NT2/D1 (cell line): ENCODE measurements around the gene TBC1D22A.

Experiments used
- DNase-seq: peaks from one replicate; pipeline ENCODE4 v3.0.0-alpha.2; 2011; ENCODE audit warnings: low read depth, low spot score
- H3K27me3 ChIP-seq: 2 replicates; pipeline ENCODE4 v1.6.0; 2011; ENCODE audit warnings: mild to moderate bottlenecking; ENCODE audit not compliant: insufficient read length, insufficient read depth
- H3K36me3 ChIP-seq: 2 replicates; pipeline ENCODE4 v1.6.1; 2011; ENCODE audit warnings: mild to moderate bottlenecking, low read length, mixed read lengths; ENCODE audit not compliant: insufficient read depth, insufficient read length
- H3K4me1 ChIP-seq: 2 replicates; pipeline ENCODE4 v1.5.1; 2011; ENCODE audit not compliant: insufficient read depth, insufficient read length
- H3K4me3 ChIP-seq: 2 replicates; pipeline ENCODE4 v1.5.1; 2011; ENCODE audit warnings: low read depth; ENCODE audit not compliant: insufficient read length
- H3K9ac ChIP-seq: 2 replicates; pipeline ENCODE4 v1.6.0; 2011; ENCODE audit warnings: low read depth; ENCODE audit not compliant: insufficient read length
- H3K9me3 ChIP-seq: 2 replicates; pipeline ENCODE4 v1.5.1; 2011; ENCODE audit warnings: mild to moderate bottlenecking, low read length; ENCODE audit not compliant: insufficient read depth
- SUZ12 ChIP-seq: IDR thresholded peaks from 2 replicates; pipeline ENCODE4 v1.6.1; 2011; ENCODE audit not compliant: insufficient read length, insufficient read depth; ENCODE audit errors: extremely low read depth
- YY1 ChIP-seq: IDR thresholded peaks from 2 replicates; pipeline ENCODE4 v1.6.1; 2011; ENCODE audit not compliant: insufficient read length, insufficient read depth
- ZNF274 ChIP-seq: IDR thresholded peaks from 2 replicates; pipeline ENCODE4 v1.6.1; 2011; ENCODE audit warnings: mild to moderate bottlenecking, low read depth, low read length

The TBC1D22A gene

GRCh38 chr22:47206164-47206563 is 443.7 kb downstream of the TBC1D22A start:
- no peaks in the 10 kb centered on the region for H3K9me3 ChIP-seq
- TF ChIP-seq ZNF274, result no peak
- TF ChIP-seq SUZ12, result no peak
- TF ChIP-seq YY1, result no peak
- H3K36me3 ChIP-seq, result no peaks in the 10 kb centered on the region

GRCh38 chr22:47206666-47207218 is 444.3 kb downstream of the TBC1D22A start:
- Histone ChIP-seq H3K9me3 (no peaks in the 10 kb centered on the region), H3K27me3 (no peaks in the 10 kb centered on the region), H3K4me1 (no peaks in the 10 kb centered on the region), H3K4me3 (no peak overlapping the region), H3K36me3 (no peaks in the 10 kb centered on the region), H3K9ac (no peak overlapping the region)
- no peak for TF ChIP-seq YY1
- TF ChIP-seq SUZ12, result no peak
- no peak for TF ChIP-seq ZNF274
- no peak for DNase-seq

More at GRCh38 chr22:47206164-47206563, 443.7 kb downstream of the TBC1D22A start:
- H3K9ac ChIP-seq, result no peak overlapping the region
- no peaks in the 10 kb centered on the region for H3K4me1 ChIP-seq
- DNase-seq, result no peak
- no peak overlapping the region for H3K4me3 ChIP-seq
- H3K27me3 ChIP-seq, result no peaks in the 10 kb centered on the region

- H3K27me3 ChIP-seq, result no peaks in the 10 kb centered on the region
- H3K36me3 ChIP-seq, result no peaks in the 10 kb centered on the region
- H3K9ac ChIP-seq, result no peak overlapping the region
- H3K4me3 ChIP-seq, result no peak overlapping the region
- TF ChIP-seq SUZ12, result no peak
- TF ChIP-seq ZNF274, result no peak
- TF ChIP-seq YY1, result no peak
- no peaks in the 10 kb centered on the region for H3K4me1 ChIP-seq
- DNase-seq, result no peak
- no peaks in the 10 kb centered on the region for H3K9me3 ChIP-seq
Measured at GRCh38 chr22:47207387-47207786, 444.9 kb downstream of the TBC1D22A start.

- no peaks in the 10 kb centered on the region for H3K36me3 ChIP-seq
- H3K9me3 ChIP-seq, result no peaks in the 10 kb centered on the region
- no peaks in the 10 kb centered on the region for H3K27me3 ChIP-seq
- TF ChIP-seq ZNF274 (no peak), YY1 (no peak), SUZ12 (no peak)
- no peaks in the 10 kb centered on the region for H3K4me1 ChIP-seq
- H3K9ac ChIP-seq, result no peak overlapping the region
- no peak for DNase-seq
- no peak overlapping the region for H3K4me3 ChIP-seq
Measured at GRCh38 chr22:47207846-47208554, 445.6 kb downstream of the TBC1D22A start.

GRCh38 chr22:47208630-47209029 is 446.2 kb downstream of the TBC1D22A start:
- Histone ChIP-seq H3K4me3 (no peak overlapping the region), H3K27me3 (no peaks in the 10 kb centered on the region), H3K9me3 (no peaks in the 10 kb centered on the region), H3K9ac (no peak overlapping the region), H3K4me1 (no peaks in the 10 kb centered on the region), H3K36me3 (no peaks in the 10 kb centered on the region)
- TF ChIP-seq SUZ12, result no peak
- no peak for TF ChIP-seq YY1
- no peak for TF ChIP-seq ZNF274
- DNase-seq, result no peak

GRCh38 chr22:47209040-47209514 is 446.6 kb downstream of the TBC1D22A start:
- no peak for DNase-seq
- Histone ChIP-seq H3K27me3 (no peaks in the 10 kb centered on the region), H3K9ac (no peak overlapping the region), H3K36me3 (no peaks in the 10 kb centered on the region), H3K4me3 (no peak overlapping the region), H3K4me1 (no peaks in the 10 kb centered on the region), H3K9me3 (no peaks in the 10 kb centered on the region; the same call in 1 of the 2 replicates)
- TF ChIP-seq ZNF274, result no peak
- TF ChIP-seq SUZ12, result no peak
- no peak for TF ChIP-seq YY1

GRCh38 chr22:47209547-47210023 is 447.1 kb downstream of the TBC1D22A start:
- H3K9me3 ChIP-seq, result no peaks in the 10 kb centered on the region; the same call in 1 of the 2 replicates

More at GRCh38 chr22:47209547-47210023, 447.1 kb downstream of the TBC1D22A start:
- DNase-seq, result no peak
- TF ChIP-seq ZNF274 (no peak), SUZ12 (no peak)
- Histone ChIP-seq H3K27me3 (no peaks in the 10 kb centered on the region), H3K36me3 (no peaks in the 10 kb centered on the region), H3K4me3 (no peak overlapping the region), H3K9ac (no peak overlapping the region), H3K4me1 (no peaks in the 10 kb centered on the region)
